HG03103 (cell line): ENCODE data around the gene HSD17B2.
"Not testable (repeated sequence)": the region's sequence is repeated elsewhere in the genome, so short reads cannot be mapped to it uniquely, and the experiment has no call there.

ENCODE experiments used
- ATAC-seq: cut with Tn5 transposase; IDR thresholded peaks from one replicate; pipeline ENCODE4 v1.9.1; 2021; ENCODE audit warnings: low read depth; ENCODE audit not compliant: unreplicated experiment

Gene HSD17B2

GRCh38 chr16:82116535-82116934, 81.5 kb downstream of the HSD17B2 start:
- no peak for ATAC-seq

DNA sequence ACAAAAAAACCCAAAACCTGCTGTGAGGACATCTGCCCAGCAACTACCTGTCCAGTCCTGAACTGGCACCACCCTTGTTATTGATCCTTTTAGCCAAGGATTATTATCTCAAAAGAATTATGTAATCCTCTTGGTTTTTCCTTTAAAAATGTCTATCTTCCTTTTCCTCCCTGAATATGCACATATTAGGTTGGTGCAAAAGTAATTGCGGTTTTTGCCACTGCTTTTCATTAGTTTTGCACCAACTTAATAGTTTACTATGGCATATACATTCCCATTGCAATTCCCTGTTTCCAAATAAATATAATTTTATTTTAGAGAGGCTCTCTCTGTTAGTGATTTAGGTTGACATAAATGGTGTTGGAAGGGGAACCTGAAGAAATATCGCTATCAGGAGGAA, 83.7 kb downstream of the HSD17B2 start:
- no peak for ATAC-seq

- ATAC-seq = no peak
Measured at GRCh38 chr16:82119405-82119804, 84.4 kb downstream of the HSD17B2 start.

- no peak for ATAC-seq
Measured at GRCh38 chr16:82124651-82125050, 89.6 kb downstream of the HSD17B2 start.

DNA sequence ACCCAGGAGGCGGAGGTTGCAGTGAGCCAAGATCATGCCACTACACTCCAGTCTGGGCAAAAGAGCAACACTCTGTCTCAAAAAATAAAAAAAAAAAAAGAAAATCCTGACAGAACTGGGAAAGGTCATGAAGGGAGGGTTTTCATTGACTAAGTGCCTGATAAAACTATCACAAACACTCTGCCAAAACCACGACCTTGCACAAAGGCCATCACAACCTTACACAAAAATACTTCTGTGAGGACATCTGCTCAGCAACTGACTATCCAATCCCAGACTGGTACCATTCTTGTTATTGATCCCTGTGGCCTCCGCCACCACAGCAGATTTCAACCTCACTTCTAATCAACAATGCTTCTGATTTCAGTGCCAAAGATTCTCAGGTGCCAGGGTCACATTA, 94.8 kb downstream of the HSD17B2 start:
- ATAC-seq = no peak

DNA sequence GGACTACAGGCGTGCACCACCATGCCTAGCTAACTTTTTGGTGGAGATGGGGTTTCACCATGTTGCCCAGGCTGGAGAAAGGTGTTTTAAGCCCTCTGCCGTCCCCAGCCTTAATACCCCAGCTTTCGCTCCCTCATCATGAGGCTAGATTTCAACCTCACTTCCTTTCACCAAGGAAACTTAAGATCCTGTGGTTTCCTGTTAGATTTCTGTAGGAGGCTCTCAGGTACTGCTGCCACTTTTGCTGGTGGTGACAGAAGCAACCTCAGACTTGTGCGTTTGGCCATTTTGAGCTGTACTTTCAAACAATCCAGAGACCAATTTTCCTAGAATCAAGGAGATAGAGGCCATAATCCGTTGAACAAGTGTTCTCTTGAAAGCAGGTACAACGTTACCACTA, 98.7 kb downstream of the HSD17B2 start:
- no peak for ATAC-seq

GRCh38 chr16:82134846-82135245, 99.8 kb downstream of the HSD17B2 start:
- no peak for ATAC-seq

DNA sequence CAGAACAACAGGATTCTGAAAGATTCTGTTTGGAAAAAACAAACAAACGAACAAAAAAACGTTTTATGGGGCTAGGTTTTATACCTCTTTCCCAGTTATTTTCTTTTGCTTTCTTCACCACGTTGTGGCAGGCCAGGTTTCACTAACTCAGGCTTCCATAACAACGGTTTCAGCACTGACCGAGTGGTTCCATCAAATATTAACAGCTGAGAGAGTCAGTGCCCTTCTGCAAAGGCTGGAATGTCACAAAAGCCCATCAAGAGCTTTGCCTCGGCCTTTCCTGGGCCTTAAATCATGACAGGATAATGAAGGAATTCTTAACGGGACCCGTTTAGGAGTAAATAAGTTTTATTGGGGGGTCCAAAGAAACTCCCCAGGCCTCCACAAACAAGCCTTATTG, 100.8 kb downstream of the HSD17B2 start:
- ATAC-seq = no peak

DNA sequence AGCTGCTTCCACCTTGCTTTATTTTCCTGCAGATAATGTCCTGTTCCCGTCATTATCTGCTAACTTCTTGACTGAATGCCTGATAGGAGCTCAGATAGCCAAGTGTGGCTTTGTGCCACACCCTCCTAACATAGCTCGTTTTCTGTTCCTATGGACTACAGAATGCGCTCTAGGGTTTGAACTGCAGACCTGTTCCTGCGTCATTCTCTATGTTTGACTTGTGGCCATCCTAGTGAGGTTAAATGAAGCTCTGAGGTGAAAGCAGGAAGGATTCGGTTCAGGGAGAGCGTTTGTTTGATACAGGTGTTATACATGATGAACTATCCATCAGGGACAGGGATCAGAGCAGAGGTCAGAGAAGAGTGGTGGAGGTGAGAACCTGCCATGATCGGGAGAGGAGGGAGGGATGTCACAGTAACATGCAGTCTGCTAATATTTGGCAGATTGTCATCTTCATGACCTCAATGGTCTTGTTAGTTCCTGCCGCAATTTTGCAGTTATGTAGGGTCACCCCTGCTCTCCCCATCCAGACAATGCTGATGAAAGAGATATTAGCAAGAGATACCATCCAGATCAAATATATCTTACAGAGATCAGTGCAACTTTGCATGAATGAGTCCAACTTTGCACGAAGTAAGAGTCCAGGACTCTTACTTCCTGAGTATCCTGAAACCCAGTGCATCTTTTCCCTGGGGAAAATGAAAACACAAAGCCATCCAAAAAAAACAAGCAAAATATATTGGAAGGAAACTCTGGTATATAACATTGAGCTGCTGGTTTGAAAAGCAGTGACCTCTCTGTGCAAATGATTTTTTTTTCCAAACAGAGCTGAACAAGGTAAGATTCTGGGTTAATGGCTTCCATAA, 102.1 kb downstream of the HSD17B2 start:
- ATAC-seq = no peak

DNA sequence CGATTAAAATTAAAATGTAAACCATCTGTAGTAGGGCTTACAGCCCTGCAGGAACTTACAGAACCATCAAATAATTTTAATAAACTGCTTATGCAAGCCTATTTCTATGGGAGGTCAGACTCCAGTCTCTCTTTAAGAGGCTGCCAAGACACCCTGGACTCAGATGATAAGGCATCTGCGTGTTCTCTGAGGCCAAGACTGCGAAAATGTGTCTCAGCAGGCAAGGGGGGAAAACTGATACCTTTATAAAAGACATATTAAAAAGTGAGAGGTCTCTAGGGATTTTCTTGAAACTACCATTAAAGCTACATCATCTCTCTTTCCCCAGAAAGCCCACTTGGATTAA, 102.7 kb downstream of the HSD17B2 start:
- no peak for ATAC-seq

DNA sequence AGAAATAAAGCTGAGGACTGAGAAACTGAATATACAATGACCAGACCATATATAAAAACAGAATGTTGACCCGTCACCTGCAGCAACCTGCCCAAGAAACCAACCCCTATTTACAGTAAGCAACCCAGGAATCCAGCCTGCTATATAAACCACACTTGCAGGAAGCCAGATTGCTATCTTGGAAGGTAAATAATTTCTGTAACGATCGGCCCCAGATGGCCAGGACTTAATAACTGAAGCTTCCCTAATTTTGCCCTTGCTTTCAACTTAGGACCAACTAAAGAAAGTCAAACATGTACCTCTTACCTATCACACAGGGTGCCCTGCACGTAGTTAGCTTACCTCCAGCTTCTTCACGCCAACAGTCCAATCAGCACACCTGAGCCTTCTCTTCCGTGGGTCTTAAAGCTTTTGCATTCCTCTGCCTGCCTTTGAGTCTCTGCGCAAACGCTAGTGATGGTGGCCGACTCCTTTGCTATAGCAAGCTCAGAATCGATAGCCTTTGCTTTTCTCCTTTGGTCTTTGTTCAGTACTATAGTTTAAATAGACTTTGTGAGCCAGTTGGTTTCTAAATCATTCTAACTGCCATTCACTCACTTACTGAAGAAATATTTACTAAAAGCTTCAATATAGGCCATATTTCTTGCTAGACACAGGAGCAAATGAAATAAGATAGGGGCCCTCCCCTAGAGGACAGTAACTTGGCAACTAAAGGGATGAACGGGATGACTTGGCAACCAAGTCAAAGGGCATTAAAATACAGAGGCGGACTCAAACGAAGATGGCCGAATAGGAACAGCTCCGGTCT, 103.6 kb downstream of the HSD17B2 start:
- no peak for ATAC-seq

GRCh38 chr16:82139286-82139571, 104.2 kb downstream of the HSD17B2 start:
- ATAC-seq = not testable (repeated sequence)

DNA sequence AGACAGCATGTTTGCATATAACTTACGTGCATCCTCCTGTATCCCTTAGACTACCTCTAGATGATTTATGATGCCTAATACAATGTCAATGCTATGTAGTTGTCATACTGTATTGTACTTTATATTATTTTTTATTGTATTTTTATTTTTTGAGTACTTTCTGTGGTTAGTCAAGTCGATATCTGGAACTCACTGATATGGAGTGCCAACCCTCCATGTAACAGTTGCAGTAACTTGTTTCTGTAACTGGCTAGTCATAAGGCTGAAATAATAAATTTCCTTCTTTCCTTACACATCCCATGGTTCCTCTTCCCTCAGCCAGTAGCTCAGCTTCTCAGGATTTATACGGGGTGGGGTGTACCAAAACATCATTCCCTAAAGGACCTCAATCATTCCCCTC, 111.5 kb downstream of the HSD17B2 start:
- ATAC-seq = no peak

DNA sequence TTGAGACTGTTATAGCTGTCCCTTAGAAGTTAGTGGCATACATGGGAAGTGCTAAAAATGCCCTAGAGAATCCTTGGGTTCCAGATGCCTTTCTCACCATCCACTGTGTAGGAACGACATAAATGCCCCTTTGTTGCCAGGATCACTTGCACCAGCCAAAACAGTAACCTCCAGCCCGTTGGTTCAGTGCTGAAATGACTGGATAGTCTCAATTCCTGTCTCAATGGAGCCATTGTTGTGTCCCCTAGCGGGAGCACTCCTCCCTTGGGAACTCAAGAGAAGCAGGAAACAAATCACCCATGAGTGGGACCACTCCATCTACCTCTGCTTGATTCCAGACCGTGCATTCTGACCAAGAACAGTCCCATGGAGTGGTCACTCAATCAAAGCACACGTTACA, 111.9 kb downstream of the HSD17B2 start:
- no peak for ATAC-seq

DNA sequence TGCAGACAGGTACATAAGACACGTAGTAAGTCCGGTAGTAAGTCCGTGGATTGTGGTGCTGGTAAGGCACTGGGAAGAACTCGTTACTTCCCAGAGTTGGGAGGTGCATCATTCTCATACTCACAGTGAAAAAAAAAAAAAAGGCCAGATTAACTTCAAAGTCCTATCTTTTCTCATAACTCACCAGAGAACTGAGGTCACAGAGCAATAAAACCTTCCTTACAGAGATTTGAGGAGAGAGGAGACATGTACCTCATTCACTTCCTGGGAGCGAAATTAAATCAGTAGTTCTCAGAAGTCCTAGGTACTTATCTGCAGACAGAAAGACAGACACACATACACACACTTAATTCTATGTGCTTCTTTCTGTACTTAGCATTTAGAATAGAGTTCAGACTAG, 112.5 kb downstream of the HSD17B2 start:
- ATAC-seq = no peak
